Glutamatergic neuron (in vitro differentiated cells): ENCODE data around the gene SAE1. TPM values are rescaled to one million over a fixed set of nuclear protein-coding genes. Genes with fewer than 3 reads are reported as not detected.

Experiments used
- DNase-seq: peaks from one replicate; pipeline ENCODE4 v3.0.0; 2022
- H3K27ac Mint-ChIP-seq: one replicate; pipeline ENCODE4 v1.8.0; 2020; ENCODE audit warnings: mild to moderate bottlenecking, mixed read lengths, inconsistent platforms; ENCODE audit not compliant: unreplicated experiment
- H3K27me3 Mint-ChIP-seq: one replicate; pipeline ENCODE4 v1.8.0; 2020; ENCODE audit warnings: mild to moderate bottlenecking, moderate library complexity, mixed read lengths, inconsistent platforms; ENCODE audit not compliant: unreplicated experiment
- H3K36me3 Mint-ChIP-seq: one replicate; pipeline ENCODE4 v1.8.0; 2020; ENCODE audit warnings: mild to moderate bottlenecking, mixed read lengths, inconsistent platforms; ENCODE audit not compliant: unreplicated experiment
- H3K4me1 Mint-ChIP-seq: one replicate; pipeline ENCODE4 v1.8.0; 2020; ENCODE audit warnings: mild to moderate bottlenecking, low read depth, mixed read lengths, inconsistent platforms; ENCODE audit not compliant: unreplicated experiment
- H3K4me3 Mint-ChIP-seq: one replicate; pipeline ENCODE4 v1.8.0; 2020; ENCODE audit warnings: mild to moderate bottlenecking, mixed read lengths, inconsistent platforms; ENCODE audit not compliant: unreplicated experiment
- H3K9me3 Mint-ChIP-seq: one replicate; pipeline ENCODE4 v1.8.0; 2020; ENCODE audit warnings: mild to moderate bottlenecking, moderate library complexity, mixed read lengths, inconsistent platforms; ENCODE audit not compliant: unreplicated experiment
- CTCF ChIP-seq: fragments of 200-600 bp; sonication (generic); IDR thresholded peaks from one replicate; pipeline ENCODE4 v1.5.0; 2021; ENCODE audit not compliant: partially characterized antibody, unreplicated experiment
- total RNA-seq: library from RNA; stranded (reverse); fragmentation: NEBNext Ultra II Directional; extraction: Animal tissue kit (Norgen Biotek cat#: 25700); gene quantifications from one replicate; pipeline ENCODE4 v1.2.1, GENCODE V29; 2021; ENCODE audit not compliant: unreplicated experiment

Gene SAE1
- total RNA-seq, 1 donor from 2014 or later, result 79.9 TPM

- Mint-ChIP-seq H3K36me3 (no peaks in the 10 kb centered on the region), H3K27me3 (no peaks in the 10 kb centered on the region), H3K4me1 (no peaks in the 10 kb centered on the region), H3K27ac (no peak overlapping the region), H3K4me3 (no peak overlapping the region), H3K9me3 (no peaks in the 10 kb centered on the region)
- TF ChIP-seq CTCF, result no peak
- DNase-seq, result no peak
Observed at GRCh38 chr19:47168065-47168464, 37.4 kb downstream of the SAE1 start.

GRCh38 chr19:47172666-47173455 lies 42.2 kb downstream of the SAE1 start:
- Mint-ChIP-seq H3K9me3 (peaks cover 2% of the 10 kb centered on the region), H3K4me3 (no peak overlapping the region), H3K4me1 (no peaks in the 10 kb centered on the region), H3K27me3 (no peaks in the 10 kb centered on the region), H3K36me3 (peaks cover 4% of the 10 kb centered on the region), H3K27ac (no peak overlapping the region)
- DNase-seq, result no peak
- TF ChIP-seq CTCF, result no peak

GRCh38 chr19:47176071-47176626 lies 45.5 kb downstream of the SAE1 start:
- peaks cover 2% of the 10 kb centered on the region for H3K9me3 Mint-ChIP-seq
- H3K4me1 Mint-ChIP-seq, result no peaks in the 10 kb centered on the region
- H3K4me3 Mint-ChIP-seq, result no peak overlapping the region
- no peak overlapping the region for H3K27ac Mint-ChIP-seq
- H3K36me3 Mint-ChIP-seq, result peaks cover 4% of the 10 kb centered on the region
- no peak for TF ChIP-seq CTCF
- no peak for DNase-seq
- H3K27me3 Mint-ChIP-seq, result no peaks in the 10 kb centered on the region

GRCh38 chr19:47176627-47177090 lies 46.0 kb downstream of the SAE1 start:
- DNase-seq, result no peak
- H3K27me3 Mint-ChIP-seq, result no peaks in the 10 kb centered on the region
- peaks cover 4% of the 10 kb centered on the region for H3K36me3 Mint-ChIP-seq
- H3K4me3 Mint-ChIP-seq, result no peak overlapping the region
- no peak for TF ChIP-seq CTCF
- H3K27ac Mint-ChIP-seq, result no peak overlapping the region
- no peaks in the 10 kb centered on the region for H3K4me1 Mint-ChIP-seq
- H3K9me3 Mint-ChIP-seq, result peaks cover 2% of the 10 kb centered on the region
